ENCODE results near the gene NMNAT2. TPM values are rescaled to one million over a fixed set of nuclear protein-coding genes. Genes with fewer than 3 reads are reported as not detected.

Gene NMNAT2
- total and polyA plus RNA-seq, 2 of the 8 experiments (the other 6 are each of a cell fraction or from before 2014, with no cell fraction given), result 6.5 to 20.9 TPM

GRCh38 chr1:183244466-183244865, 173.7 kb downstream of the NMNAT2 start:
- CTCF ChIA-PET (ENCODE audit: partially characterized antibody), result interaction anchor here (8.7 kb wide), 1 partner anchor 16 kb away, joined by 51 read pairs; no protein-coding TSS in a partner anchor
- no peak for FAIRE-seq
- H2BK120ac ChIP-seq (replicated peaks; ENCODE audit: low read depth, low read length), result no peak overlapping the region

More at GRCh38 chr1:183244466-183244865, 173.7 kb downstream of the NMNAT2 start:
- Histone ChIP-seq H3K79me2 (ENCODE audit: control insufficient read depth in 1 of 2, insufficient read depth in 2 of 2, low read length in 2 of 2) (no peaks in the 10 kb centered on the region), H3K56ac (replicated peaks; ENCODE audit: insufficient read length, low read depth, low read length) (no peak overlapping the region), H3K23ac (ENCODE audit: insufficient read length) (no peak overlapping the region), H4K20me1 (replicated peaks in 1 of 2; ENCODE audit: control insufficient read depth in 1 of 2, insufficient read depth in 2 of 2, low read length in 2 of 2) (no peaks in the 10 kb centered on the region), H2BK20ac (ENCODE audit: low read length) (no peak overlapping the region), H3K27me3 (replicated peaks in 1 of 4; ENCODE audit: control insufficient read depth in 3 of 4, extremely low read depth in 1 of 4, insufficient read depth in 3 of 4, low read length in 3 of 4) (no peaks in the 10 kb centered on the region), H3K4ac (replicated peaks; ENCODE audit: insufficient read length, low read depth, low read length) (no peak overlapping the region), H2AK5ac (ENCODE audit: low read depth, low read length) (no peak overlapping the region), H2BK12ac (ENCODE audit: low read depth, low read length) (no peak overlapping the region), H2AFZ (ENCODE audit: low read length) (no peak overlapping the region), H3K4me1 (replicated peaks in 1 of 4; ENCODE audit: control insufficient read depth in 3 of 4, insufficient read depth in 4 of 4, low read length in 3 of 4) (peaks cover 0 to 3% (median 1%) of the 10 kb centered on the region in 4 experiments; a peak in 2 of 7 replicates), H4K8ac (ENCODE audit: extremely low read depth, insufficient read depth, low read length) (no peak overlapping the region), H3K9ac (replicated peaks in 1 of 4; ENCODE audit: extremely low read depth in 1 of 4, low read depth in 3 of 4, low read length in 3 of 4) (no peak overlapping the region), H4K91ac (replicated peaks; ENCODE audit: insufficient read length, low read length) (no peak overlapping the region), H3K14ac (ENCODE audit: insufficient read length) (no peak overlapping the region), H3K18ac (ENCODE audit: extremely low read depth, low read length) (no peak overlapping the region), H2BK5ac (ENCODE audit: low read depth, low read length) (no peak overlapping the region), H2BK15ac (ENCODE audit: low read length) (no peak overlapping the region), H3K36me3 (ENCODE audit: control insufficient read depth in 2 of 4, insufficient read depth in 4 of 4, low read length in 3 of 4) (no peaks in the 10 kb centered on the region), H3K27ac (ENCODE audit: low read depth, low read length) (no peak overlapping the region), H3K9me3 (ENCODE audit: insufficient read depth in 2 of 2, low read depth in 1 of 2, low read length in 1 of 2) (no peaks in the 10 kb centered on the region), H3K79me1 (ENCODE audit: low read depth, low read length) (no peaks in the 10 kb centered on the region), H4K5ac (ENCODE audit: insufficient read length, low read depth, low read length) (no peak overlapping the region), H3K23me2 (ENCODE audit: low read depth, low read length) (no peaks in the 10 kb centered on the region), H3K4me2 (ENCODE audit: insufficient read depth in 1 of 2, low read depth in 2 of 2, low read length in 2 of 2) (no peak overlapping the region), H3K4me3 (ENCODE audit: extremely low read depth in 1 of 4, insufficient read depth in 2 of 4, low read depth in 3 of 4, low read length in 4 of 4) (no peak overlapping the region)
- POLR2A ChIA-PET (ENCODE audit: partially characterized antibody), result no interaction called here
- DNase-seq (ENCODE audit: low read depth in 1 of 2, low spot score in 2 of 2), result no peak
- 91% methylated on average over 1 of the region's 1 CpG; no CpG with 5 or more reads in 1 of the 2 experiments for WGBS, 2 experiments (ENCODE audit: extremely low coverage in 1 of 2, insufficient coverage in 1 of 2, insufficient read length in 1 of 2, insufficient replicate concordance in 2 of 2, low coverage in 1 of 2, low lambda C conversion rate in 2 of 2, missing lambda C conversion rate in 1 of 2)
